Stimulated activated naive CD8-positive, alpha-beta T cell treated with anti-CD3 and anti-CD28 coated beads, Interleukin-15, Interleukin-2, amounts not matched to agents 100 U/mL and 50 U/mL, for 24 hours (primary cell): ENCODE measurements around the gene ACTR1B.
A peak's percentile ranks its signal among the peaks of the same experiment; 100 is the strongest.
"Not testable (repeated sequence)": the region's sequence is repeated elsewhere in the genome, so short reads cannot be mapped to it uniquely, and the experiment has no call there.

Source experiments
- ATAC-seq: fragments of 150-1000 bp; cut with Tn5 transposase; one replicate; pipeline ENCODE4 v1.10.0; 2021
- DNase-seq: peaks from one replicate; pipeline ENCODE4 v3.0.0; 2021

ACTR1B gene

GRCh38 chr2:97658691-97659157 is 5.1 kb downstream of the ACTR1B start:
- ATAC-seq = no peak
- no peak for DNase-seq

GRCh38 chr2:97657986-97658690 is 5.7 kb downstream of the ACTR1B start:
- ATAC-seq = no peak
- no peak for DNase-seq

DNA sequence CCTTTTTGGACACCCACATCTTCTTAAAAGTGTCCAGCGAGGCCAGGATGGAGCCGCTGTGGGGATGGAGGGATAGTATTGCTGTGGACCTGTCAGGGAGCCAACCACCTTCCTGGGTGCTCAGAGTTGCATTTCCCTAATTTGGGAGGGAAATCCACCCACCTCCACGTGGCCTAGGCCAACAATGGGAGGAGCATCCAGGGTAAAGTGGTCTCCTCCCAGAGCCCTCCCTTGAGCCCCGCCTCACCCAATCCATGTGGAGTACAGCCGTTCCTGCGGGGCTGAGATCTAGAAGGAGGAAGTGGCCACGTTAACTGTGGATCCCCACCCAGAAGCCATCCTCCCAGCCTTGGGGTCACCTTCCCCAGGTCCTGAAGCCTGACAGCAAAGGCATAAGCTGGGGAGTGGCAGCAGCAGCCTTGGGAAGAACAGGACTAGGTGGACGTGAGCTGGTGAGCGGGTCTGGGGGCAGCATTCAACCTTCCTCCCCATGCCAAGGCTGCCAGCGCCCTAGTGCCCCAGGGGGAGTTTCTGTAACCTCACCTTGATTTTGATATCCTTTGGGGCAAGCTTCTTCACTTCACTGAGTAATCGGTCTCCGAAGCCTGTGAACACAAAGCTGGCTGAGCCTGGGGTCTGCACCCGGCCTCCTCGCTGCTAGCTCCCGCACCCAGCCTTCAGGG is 6.8 kb downstream of the ACTR1B start:
- DNase-seq (no peak), ATAC-seq (no peak)

GRCh38 chr2:97656129-97656755 is 7.6 kb downstream of the ACTR1B start:
- no peak for DNase-seq
- no peak for ATAC-seq

GRCh38 chr2:97654791-97655190 is 9.1 kb downstream of the ACTR1B start:
- DNase-seq (no peak), ATAC-seq (peak; percentile 19)

GRCh38 chr2:97654309-97654708 is 9.5 kb downstream of the ACTR1B start:
- ATAC-seq (peak; percentile 10), DNase-seq (no peak)

GRCh38 chr2:97653874-97654273 is 10.0 kb downstream of the ACTR1B start:
- no peak for DNase-seq
- no peak for ATAC-seq

DNA sequence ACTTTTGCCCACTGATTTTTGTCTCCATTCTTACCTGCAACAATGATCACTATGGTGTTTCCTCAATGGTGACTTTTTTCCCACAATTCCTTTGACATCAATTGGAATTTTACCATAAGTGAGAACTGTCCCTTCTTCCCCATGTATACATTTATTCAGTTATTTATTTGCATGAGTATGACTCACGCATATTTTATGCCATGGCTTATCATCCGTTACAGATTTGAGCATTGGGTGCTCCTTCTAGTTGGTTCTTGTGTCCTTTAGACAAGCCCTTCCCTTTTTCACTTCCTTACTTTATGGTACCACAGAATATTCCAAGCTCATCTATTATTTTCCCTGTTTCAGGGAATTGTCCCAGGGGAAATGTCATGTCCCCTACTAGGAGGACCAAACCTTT is 10.4 kb downstream of the ACTR1B start:
- DNase-seq (no peak), ATAC-seq (no peak)

DNA sequence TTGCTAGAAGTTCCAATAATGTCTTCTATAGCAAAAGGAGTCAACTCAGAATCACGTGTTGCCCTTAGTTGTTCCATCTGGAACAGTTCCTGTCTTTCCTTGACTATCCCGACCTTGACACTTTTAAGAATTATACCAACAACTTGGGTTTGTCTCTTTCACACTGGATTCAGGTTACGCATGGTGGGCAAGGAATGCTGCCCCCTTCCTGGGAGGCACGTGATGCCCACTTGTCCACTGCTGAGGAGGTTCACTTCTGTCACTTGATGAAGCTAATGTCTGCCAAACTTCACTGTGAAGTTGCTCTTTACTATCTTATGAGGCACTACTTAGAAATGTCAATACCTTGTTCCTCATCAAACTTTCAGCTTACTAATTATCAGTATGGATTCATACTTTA is 12.7 kb downstream of the ACTR1B start:
- DNase-seq (no peak), ATAC-seq (no peak)

GRCh38 chr2:97646977-97647376 is 16.9 kb downstream of the ACTR1B start:
- no peak for ATAC-seq

DNA sequence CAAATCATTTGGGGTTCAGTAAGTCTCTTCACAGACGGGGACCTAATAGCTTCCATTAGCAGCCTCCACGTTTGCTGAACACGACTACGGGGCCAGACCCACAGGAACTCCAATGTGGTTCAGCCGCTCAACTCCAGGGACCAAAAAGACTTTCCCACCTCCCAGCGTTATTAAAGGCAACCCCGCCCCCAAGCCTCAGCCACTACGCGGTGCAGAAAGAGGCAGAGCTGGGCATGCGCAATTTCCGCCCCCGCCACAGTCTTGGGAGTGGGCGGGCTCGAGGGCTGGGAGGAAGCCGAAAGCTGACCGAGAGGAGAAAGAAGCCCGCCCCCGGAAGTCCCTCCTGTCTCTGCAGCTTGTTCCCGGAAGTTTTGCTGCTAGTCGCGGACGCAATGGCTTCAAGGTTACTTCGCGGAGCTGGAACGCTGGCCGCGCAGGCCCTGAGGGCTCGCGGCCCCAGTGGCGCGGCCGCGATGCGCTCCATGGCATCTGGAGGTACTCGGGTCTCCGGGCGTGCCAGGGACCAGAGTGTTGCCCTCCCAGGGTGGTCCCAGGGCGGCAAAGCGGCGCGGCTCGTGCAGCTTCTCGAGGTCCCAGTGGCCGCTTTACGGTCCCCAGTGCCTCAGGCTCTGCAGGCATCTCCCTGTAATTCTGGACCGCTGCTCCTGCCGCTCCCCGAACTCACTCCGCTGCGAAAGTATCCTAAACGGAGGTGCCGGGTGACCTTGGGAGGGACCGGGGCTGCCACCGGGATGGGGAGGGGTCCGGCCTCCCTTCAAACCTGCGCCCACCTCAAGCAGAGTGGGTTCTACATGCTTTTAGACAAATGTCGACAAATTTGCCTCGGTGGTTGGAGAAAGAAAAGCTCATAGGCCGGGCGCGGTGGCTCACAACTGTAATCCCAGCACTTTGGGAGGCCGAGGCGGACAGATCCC is 17.9 kb downstream of the ACTR1B start, which contains the start of gene COX5B:
COX5B (plus strand) TSS at position 368 of the 935 bp plus-strand sequence; CDS start at position 393, 25 bp downstream.
- DNase-seq (peak; percentile 99), ATAC-seq (peak; percentile 89)

More at GRCh38 chr2:97646977-97647376, 16.9 kb downstream of the ACTR1B start:
- DNase-seq = no peak

GRCh38 chr2:97645112-97645694 is 18.6 kb downstream of the ACTR1B start:
- ATAC-seq (peak; percentile 59), DNase-seq (no peak)

DNA sequence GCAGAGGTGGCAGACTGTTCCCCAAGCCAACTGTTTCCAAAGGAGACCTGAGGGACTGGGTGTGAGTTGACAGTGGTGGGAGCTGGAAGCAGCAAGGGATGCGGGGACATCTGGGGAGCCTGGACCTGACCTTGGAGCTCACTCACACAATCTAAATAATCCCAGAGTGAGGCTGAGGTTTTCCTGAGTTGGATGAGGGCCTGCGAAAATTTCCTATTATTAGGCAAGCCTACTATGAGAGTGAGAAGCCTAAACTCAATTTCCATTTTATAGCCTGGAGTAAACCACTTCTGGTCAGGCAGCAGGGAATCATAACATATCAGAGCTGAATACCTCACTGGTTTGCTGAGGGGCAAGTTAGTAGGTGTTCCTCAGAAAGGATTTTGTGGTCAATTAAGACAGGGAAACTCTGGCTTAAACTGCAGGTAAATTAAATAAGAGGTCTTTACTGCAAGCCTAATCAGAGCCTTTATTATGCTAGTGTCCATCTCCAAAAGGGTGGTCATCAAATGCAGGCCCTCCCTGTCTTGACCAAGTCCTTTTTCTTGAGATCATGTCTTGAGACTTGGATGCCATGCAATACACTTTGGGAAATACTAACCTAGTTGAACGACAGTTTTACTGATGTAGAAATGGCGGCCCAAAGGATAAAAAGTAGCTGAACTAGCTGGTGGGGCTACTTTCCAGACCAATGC is 19.7 kb downstream of the ACTR1B start:
- no peak for DNase-seq
- ATAC-seq = no peak

- not testable (repeated sequence) for ATAC-seq, DNase-seq
Measured at GRCh38 chr2:97626049-97626430, 37.8 kb downstream of the ACTR1B start.

- DNase-seq, ATAC-seq: not testable (repeated sequence)
Measured at GRCh38 chr2:97625354-97626048, 38.3 kb downstream of the ACTR1B start.

DNA sequence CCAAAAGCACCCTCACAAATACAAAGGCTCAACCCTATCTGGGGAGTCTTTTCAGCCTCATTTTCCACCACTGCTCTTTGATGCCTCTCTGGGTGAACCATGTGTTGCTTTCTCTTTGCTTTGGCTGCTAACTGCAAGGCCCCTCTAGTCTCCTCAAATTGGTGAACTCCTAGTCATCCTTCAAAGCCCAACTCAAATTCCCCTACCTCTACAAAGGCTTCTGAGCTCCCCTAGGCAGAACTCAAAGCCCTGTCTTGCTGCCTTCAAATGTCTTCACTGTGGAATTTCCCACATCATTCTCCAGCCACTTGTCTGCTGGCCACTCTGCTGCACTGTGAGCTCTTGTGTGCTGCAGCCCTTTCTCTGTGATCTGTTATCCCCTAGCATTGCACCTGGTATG is 40.9 kb downstream of the ACTR1B start:
- not testable (repeated sequence) for DNase-seq, ATAC-seq

DNA sequence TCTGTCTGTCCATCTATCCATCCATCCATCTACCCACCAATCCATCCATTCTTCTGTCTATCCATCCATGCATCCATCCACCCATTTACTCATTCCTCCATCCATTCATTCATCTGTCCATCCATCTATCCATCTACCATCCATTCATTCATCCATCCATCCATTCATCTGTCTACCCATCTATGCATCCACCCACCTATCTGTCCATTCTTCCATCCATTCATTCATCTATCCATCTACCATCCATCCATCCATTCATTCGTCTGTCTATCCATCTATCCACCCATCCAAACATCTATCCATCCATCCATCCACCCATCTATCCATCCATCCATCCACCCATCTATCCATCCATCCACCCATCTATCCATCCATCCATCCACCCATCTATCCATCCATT is 43.4 kb downstream of the ACTR1B start:
- not testable (repeated sequence) for DNase-seq

GRCh38 chr2:97618939-97619827 is 44.7 kb downstream of the ACTR1B start:
- ATAC-seq = peak; percentile 91
- DNase-seq = peak; percentile 3

More for the DNA sequence above, 43.4 kb downstream of the ACTR1B start:
- ATAC-seq = not testable (repeated sequence)

DNA sequence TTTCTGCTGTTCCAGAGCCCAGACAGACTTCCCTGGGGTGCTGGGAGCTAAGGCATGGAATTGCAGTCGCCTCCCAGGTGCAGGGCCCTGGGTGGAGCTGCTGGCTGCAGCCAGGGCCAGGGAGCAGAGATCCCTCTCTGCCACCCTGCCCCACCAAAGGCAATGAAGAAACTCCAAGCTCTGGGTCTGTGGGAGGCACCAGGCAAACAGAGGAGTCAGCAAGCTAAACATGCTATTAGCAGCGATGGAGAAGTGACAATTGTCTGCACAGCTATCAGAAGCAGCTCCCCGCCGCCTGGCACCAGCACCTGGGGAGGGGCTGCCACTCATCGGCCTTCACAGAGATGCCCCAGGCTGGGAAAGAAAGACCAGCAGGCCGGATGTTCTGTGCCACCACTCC is 45.9 kb downstream of the ACTR1B start:
- DNase-seq (no peak), ATAC-seq (no peak)
